ENCODE measurements around the gene PCNX1.

GRCh38 chr14:71108398-71109119 lies 201.3 kb downstream of the PCNX1 start:
- TF ChIP-seq TSHZ2 (CRISPR knock-in tag; IDR thresholded peaks at IDR 0.05) (no peak), ISL1 (CRISPR knock-in tag; IDR thresholded peaks at IDR 0.05) (no peak), PATZ1 (CRISPR knock-in tag; IDR thresholded peaks at IDR 0.05; ENCODE audit: borderline replicate concordance) (no peak), GLIS3 (CRISPR knock-in tag; IDR thresholded peaks at IDR 0.05) (no peak), ZFP30 (CRISPR knock-in tag; IDR thresholded peaks at IDR 0.05) (no peak), RARB (CRISPR knock-in tag; IDR thresholded peaks at IDR 0.05) (no peak), ARNTL (CRISPR knock-in tag; IDR thresholded peaks at IDR 0.05; ENCODE audit: borderline replicate concordance, low read depth) (no peak), CSDC2 (CRISPR knock-in tag; IDR thresholded peaks at IDR 0.05) (no peak), BACH2 (CRISPR knock-in tag; IDR thresholded peaks at IDR 0.05; ENCODE audit: borderline replicate concordance) (no peak), ZNF8 (CRISPR knock-in tag; IDR thresholded peaks at IDR 0.05) (no peak), CREB5 (CRISPR knock-in tag; IDR thresholded peaks at IDR 0.05; ENCODE audit: low read depth) (no peak), ZFP3 (CRISPR knock-in tag; IDR thresholded peaks at IDR 0.05) (no peak), POU6F1 (CRISPR knock-in tag; IDR thresholded peaks at IDR 0.05; ENCODE audit: borderline replicate concordance, low read depth) (no peak)

Measured in SK-N-SH treated with all-trans-retinoic acid at 6 μM for 48 hours (cell line).